Muscle of leg (tissue), 11 donors: ENCODE data around the gene TSPAN6. TPM values are rescaled to one million over a fixed set of nuclear protein-coding genes. Genes with fewer than 3 reads are reported as not detected.
A peak's percentile ranks its signal among the peaks of the same experiment; 100 is the strongest.

Experiments used
- DNase-seq: peaks from one replicate; pipeline ENCODE4 v3.0.0; 2013
- H3K27ac ChIP-seq: one replicate; pipeline ENCODE4 v1.5.1; 2013; ENCODE audit warnings: mild to moderate bottlenecking, low read length, control low read depth
- H3K27me3 ChIP-seq: one replicate; pipeline ENCODE4 v1.6.1; 2013; ENCODE audit warnings: low read length; ENCODE audit not compliant: control insufficient read depth, insufficient read depth
- H3K36me3 ChIP-seq: one replicate; pipeline ENCODE4 v1.6.1; 2013; ENCODE audit warnings: low read length; ENCODE audit not compliant: control insufficient read depth, insufficient read depth
- H3K4me1 ChIP-seq: one replicate; pipeline ENCODE4 v1.6.1; 2013; ENCODE audit warnings: low read length; ENCODE audit not compliant: control insufficient read depth, insufficient read depth
- H3K4me3 ChIP-seq: one replicate; pipeline ENCODE4 v1.5.1; 2013; ENCODE audit warnings: low read length, control low read depth
- H3K9me3 ChIP-seq: replicated peaks from 2 replicates; pipeline ENCODE4 v1.6.1; 2013; ENCODE audit warnings: low read depth, low read length; ENCODE audit not compliant: control insufficient read depth
- WGBS: methylation state at CpG from one replicate; pipeline ENCODE4 v1.1.5; 2013; ENCODE audit warnings: missing lambda C conversion rate; ENCODE audit not compliant: insufficient coverage; 5-methylcytosine and 5-hydroxymethylcytosine counted together
- polyA plus RNA-seq, 8 donors: library from polyadenylated mRNA; unstranded; fragments of 120-200 nt; gene quantifications; one replicate each; pipeline versions ENCODE4 v1.2.1 to v1.2.3, GENCODE V29; 2013; ENCODE audit warnings: inconsistent platforms in 1 of 8, low replicate concordance in 1 of 8; ENCODE audit not compliant: insufficient read length in 8 of 8, insufficient read depth in 1 of 8
- total RNA-seq: library from RNA; stranded (reverse); fragments of 120-200 nt; gene quantifications from one replicate; pipeline ENCODE4 v1.2.4, GENCODE V29; 2013

Gene TSPAN6
- total and polyA plus RNA-seq, 9 donors, result 25.5 to 39.5 (median 29.6) TPM

DNA sequence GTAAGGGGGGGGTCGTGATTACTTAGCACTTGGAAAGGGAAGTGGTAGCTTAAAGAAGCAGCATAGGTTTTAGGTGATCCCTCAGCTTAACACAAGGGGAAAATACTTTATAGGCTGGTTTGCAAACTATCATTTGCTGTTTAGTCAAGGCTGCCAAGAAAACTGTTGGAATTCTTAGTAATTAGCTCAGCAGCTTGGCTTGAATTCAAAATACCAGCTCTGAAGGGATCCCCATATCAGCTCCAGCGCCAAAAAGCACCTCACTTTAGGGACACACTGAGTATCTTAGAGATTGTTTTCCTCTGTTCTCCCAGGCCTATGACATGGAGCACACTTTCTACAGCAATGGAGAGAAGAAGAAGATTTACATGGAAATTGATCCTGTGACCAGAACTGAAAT, 43.0 kb downstream of the TSPAN6 start:
- no peak overlapping the region for H3K4me3 ChIP-seq
- H3K36me3 ChIP-seq, result no peaks in the 10 kb centered on the region
- no peaks in the 10 kb centered on the region for H3K9me3 ChIP-seq
- H3K4me1 ChIP-seq, result no peaks in the 10 kb centered on the region
- DNase-seq, result no peak
- H3K27ac ChIP-seq, result no peak overlapping the region
- no CpG with 5 or more reads among the region's 2 CpGs for WGBS
- peaks cover 11% of the 10 kb centered on the region for H3K27me3 ChIP-seq

DNA sequence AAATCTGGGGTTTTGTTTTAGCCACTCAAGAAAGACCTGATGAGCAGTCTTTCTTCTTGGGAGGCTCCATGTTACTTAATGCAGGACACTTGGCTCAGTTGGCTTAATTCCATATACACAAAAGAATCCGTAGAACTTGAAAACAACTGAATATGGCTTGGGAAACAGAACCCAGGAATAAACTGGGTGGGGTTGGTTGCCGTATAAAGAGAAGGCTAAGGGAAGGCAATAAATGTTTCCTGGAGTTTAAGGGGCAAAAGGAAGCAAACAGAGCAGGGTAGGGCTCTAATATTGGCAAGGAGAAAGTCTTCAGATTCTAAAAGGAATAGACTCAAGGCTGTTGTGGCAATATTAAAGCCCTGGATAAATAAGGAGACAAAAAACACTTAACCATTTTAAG, 43.5 kb downstream of the TSPAN6 start:
- H3K27me3 ChIP-seq, result peaks cover 11% of the 10 kb centered on the region
- H3K9me3 ChIP-seq, result no peaks in the 10 kb centered on the region
- 43% methylated on average over 1 of the region's 2 CpGs for WGBS
- H3K36me3 ChIP-seq, result no peaks in the 10 kb centered on the region
- H3K4me3 ChIP-seq, result no peak overlapping the region
- no peaks in the 10 kb centered on the region for H3K4me1 ChIP-seq
- no peak overlapping the region for H3K27ac ChIP-seq
- no peak for DNase-seq

DNA sequence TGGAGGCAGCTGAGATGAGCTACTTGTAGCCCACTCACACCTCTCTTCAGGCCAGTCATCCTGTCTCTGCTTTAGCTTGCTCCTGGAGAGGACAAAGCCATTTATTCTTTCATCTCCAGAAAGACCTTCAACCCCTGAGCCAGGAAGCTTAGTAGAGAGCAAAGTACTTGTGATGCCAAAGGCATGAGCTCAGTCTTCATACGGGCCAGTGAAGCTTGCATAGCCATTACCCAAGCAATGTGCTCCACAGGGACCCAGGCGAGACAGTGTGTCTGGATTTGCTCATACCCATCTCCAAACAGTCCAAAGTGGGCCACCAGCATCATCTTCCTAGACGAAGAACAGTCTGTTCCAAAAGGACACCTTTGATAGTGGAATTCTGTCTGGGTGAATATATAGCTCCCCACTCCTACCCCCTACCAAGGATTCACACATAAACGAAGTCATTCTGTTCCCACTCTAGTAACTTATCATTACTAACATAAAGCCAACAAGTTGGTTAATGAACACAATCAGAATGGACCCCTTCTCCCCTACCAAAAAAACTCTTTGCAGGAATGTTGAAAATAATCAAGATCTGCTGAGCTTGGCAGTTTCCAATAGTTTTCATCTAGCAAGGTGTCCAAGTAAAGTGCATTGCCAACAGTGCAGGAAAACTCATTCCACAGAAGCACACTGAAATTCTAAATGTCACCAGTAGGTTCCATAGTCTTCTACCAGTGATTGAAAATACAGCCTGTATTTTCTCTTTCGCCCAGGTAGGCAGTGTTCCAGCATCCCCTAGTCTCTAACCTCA, 45.2 kb downstream of the TSPAN6 start:
- no peaks in the 10 kb centered on the region for H3K4me1 ChIP-seq
- H3K4me3 ChIP-seq, result no peak overlapping the region
- peaks cover 13% of the 10 kb centered on the region for H3K27me3 ChIP-seq
- peak; percentile 75 for DNase-seq
- no peaks in the 10 kb centered on the region for H3K36me3 ChIP-seq
- WGBS, result 100% methylated on average over 1 of the region's 5 CpGs
- H3K27ac ChIP-seq, result peak overlapping the region; percentile 20
- no peaks in the 10 kb centered on the region for H3K9me3 ChIP-seq

DNA sequence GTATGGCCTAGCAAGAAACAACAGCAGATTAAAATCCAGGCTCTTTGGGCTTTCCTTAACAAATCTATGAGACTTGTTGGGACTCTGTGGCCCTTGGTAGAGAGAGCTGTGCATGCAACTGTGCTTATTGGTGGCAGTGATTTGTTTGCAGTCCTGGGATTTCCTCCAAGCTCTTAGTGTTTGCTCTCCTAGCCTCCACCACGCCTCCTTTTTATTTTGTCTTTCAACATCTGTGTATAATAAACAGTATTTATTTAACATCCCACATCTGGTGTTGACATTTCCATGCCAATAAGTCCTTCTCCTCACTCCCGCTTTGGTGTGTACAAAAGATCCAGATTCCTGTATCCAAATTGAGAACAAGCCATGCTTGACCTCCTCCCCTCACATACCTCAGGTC, 48.7 kb downstream of the TSPAN6 start:
- H3K9me3 ChIP-seq, result no peaks in the 10 kb centered on the region
- DNase-seq, result peak; percentile 83
- no peak overlapping the region for H3K4me3 ChIP-seq
- H3K27me3 ChIP-seq, result peaks cover 13% of the 10 kb centered on the region
- WGBS, result 57% methylated on average over 1 of the region's 2 CpGs
- no peaks in the 10 kb centered on the region for H3K4me1 ChIP-seq
- H3K36me3 ChIP-seq, result no peaks in the 10 kb centered on the region
- H3K27ac ChIP-seq, result peak overlapping the region; percentile 18

DNA sequence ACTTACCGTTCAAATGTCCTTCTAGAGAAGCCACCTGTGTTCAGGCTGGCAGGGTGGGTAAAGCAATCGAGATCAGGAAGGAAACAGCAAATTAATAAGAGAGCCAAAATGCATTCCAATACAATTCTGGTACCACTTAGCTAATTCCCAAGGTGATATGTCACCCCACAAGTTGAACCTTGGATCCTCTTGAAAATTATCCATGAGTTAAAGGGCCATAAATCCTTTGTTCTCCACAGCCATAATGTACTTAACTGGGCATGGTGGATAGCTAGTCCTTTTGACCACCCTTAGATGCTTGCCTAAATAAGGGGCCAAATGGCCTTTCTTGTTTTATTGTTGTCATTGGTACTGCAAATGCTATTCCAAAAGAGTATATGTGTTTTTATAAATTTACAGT, 49.9 kb downstream of the TSPAN6 start:
- no peak overlapping the region for H3K27ac ChIP-seq
- 80% methylated on average over 1 of the region's 2 CpGs for WGBS

DNA sequence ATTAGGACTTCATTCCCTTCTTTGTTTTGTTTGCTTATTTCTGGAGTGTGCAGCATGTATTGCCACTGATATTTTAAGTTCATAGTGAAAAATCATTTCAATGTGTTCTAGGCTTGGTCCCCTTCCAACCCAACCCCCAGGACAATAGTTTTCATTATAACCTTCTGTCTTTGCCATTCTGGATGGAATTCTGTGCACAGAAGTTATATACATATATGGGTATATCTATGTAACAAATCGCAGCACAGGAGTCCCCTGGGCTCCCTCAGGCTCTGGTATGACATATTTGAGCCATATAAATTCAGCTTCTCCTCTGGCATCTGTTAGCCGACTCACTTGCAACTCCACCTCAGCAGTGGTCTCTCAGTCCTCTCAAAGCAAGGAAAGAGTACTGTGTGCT, 52.0 kb downstream of the TSPAN6 start, which contains the start of gene TNMD:
TSS of gene TNMD (plus strand) at position 326 of the 400 bp plus-strand sequence. CDS start 83 bp downstream, outside the sequence.
- Histone ChIP-seq H3K4me1 (no peaks in the 10 kb centered on the region), H3K9me3 (no peaks in the 10 kb centered on the region), H3K36me3 (no peaks in the 10 kb centered on the region), H3K27ac (no peak within 1 kb of the TSS), H3K27me3 (peaks cover 8% of the 10 kb centered on the region), H3K4me3 (peak within 1 kb of the TSS; percentile 21)
- peak; percentile 79 for DNase-seq
- WGBS, result no CpG with 5 or more reads among the region's 2 CpGs

More for the DNA sequence above, 49.9 kb downstream of the TSPAN6 start:
- peak overlapping the region; percentile 21 for H3K4me3 ChIP-seq
- no peaks in the 10 kb centered on the region for H3K36me3 ChIP-seq
- DNase-seq, result no peak
- H3K27me3 ChIP-seq, result peaks cover 10% of the 10 kb centered on the region
- H3K4me1 ChIP-seq, result no peaks in the 10 kb centered on the region
- no peaks in the 10 kb centered on the region for H3K9me3 ChIP-seq

Other genes with a start within 250 kb of the TSPAN6 start
- 1.9 TPM for gene PCDH19, start 226.5 kb downstream of the TSPAN6 start, total RNA-seq
- gene PCDH19, start 226.5 kb downstream of the TSPAN6 start, polyA plus RNA-seq, result 10 to 100 TPM in 1 of 8 donors, 1 to 10 TPM in 7; 2.7 to 10.0 (median 4.0) TPM
- 713 TPM for gene TNMD, start 51.9 kb downstream of the TSPAN6 start, total RNA-seq
- 100 to 1,000 TPM in 4 of 8 donors, 10 to 100 TPM in 4; 50.0 to 917 (median 162) TPM for gene TNMD, start 51.9 kb downstream of the TSPAN6 start, polyA plus RNA-seq
- gene SRPX2, start 7.4 kb upstream of the TSPAN6 start, total RNA-seq, result 29.7 TPM
- gene SRPX2, start 7.4 kb upstream of the TSPAN6 start, polyA plus RNA-seq, result 10 to 100 TPM; 17.8 to 41.0 (median 27.2) TPM
- gene SYTL4, start 95.3 kb upstream of the TSPAN6 start, total RNA-seq, result 3.0 TPM
- 1 to 10 TPM; 5.4 to 10.0 (median 7.3) TPM for gene SYTL4, start 95.3 kb upstream of the TSPAN6 start, polyA plus RNA-seq
- gene CSTF2, start 183.6 kb upstream of the TSPAN6 start, total RNA-seq, result 8.4 TPM
- gene CSTF2, start 183.6 kb upstream of the TSPAN6 start, polyA plus RNA-seq, result 10 to 100 TPM in 6 of 8 donors, 1 to 10 TPM in 2; 9.1 to 12.9 (median 11.2) TPM
- gene NOX1, start 237.6 kb upstream of the TSPAN6 start, total RNA-seq, result not detected
- under 1 TPM; 0.04 to 0.38 (median 0.19) TPM for gene NOX1, start 237.6 kb upstream of the TSPAN6 start, polyA plus RNA-seq